Activated naive CD4-positive, alpha-beta T cell treated with anti-CD3 and anti-CD28 coated beads, Interleukin-2, amount 50 U/mL, for 72 hours (primary cell): ENCODE measurements around the gene MTHFSD. TPM values are rescaled to one million over a fixed set of nuclear protein-coding genes. Genes with fewer than 3 reads are reported as not detected.

ENCODE experiments used
- ATAC-seq, 2 donors: fragments of 150-1000 bp; cut with Tn5 transposase; 2 replicates each; pipeline ENCODE4 v1.10.0; 2021; ENCODE audit warnings: mild to moderate bottlenecking in 2 of 2, moderate library complexity in 2 of 2
- DNase-seq, 2 donors: peaks; one replicate each; pipeline ENCODE4 v3.0.0; 2021 to 2022; ENCODE audit warnings: low spot score in 2 of 2
- H3K27ac Mint-ChIP-seq, 2 donors: one replicate each; pipeline ENCODE4 v1.8.0; 2022; ENCODE audit warnings: mild to moderate bottlenecking in 2 of 2, mixed read lengths in 2 of 2
- H3K36me3 Mint-ChIP-seq, 2 donors: one replicate each; pipeline ENCODE4 v1.8.0; 2022; ENCODE audit warnings: mixed read lengths in 2 of 2
- H3K9me3 Mint-ChIP-seq, 2 donors: one replicate each; pipeline ENCODE4 v1.8.0; 2022; ENCODE audit warnings: mixed read lengths in 2 of 2
- total RNA-seq, 2 donors: library from RNA; stranded (reverse); gene quantifications; one replicate each; pipeline ENCODE4 v1.2.3, GENCODE V29; 2022

The MTHFSD gene
- total RNA-seq, 2 donors from 2014 or later, result 20.5 to 21.8 TPM

- no peak for ATAC-seq
- H3K27ac Mint-ChIP-seq, result no peak overlapping the region
- peaks cover 4 to 10% of the 10 kb centered on the region in 2 donors for H3K36me3 Mint-ChIP-seq
- no peak for DNase-seq
- H3K9me3 Mint-ChIP-seq, result no peaks in the 10 kb centered on the region
These were observed 26.7 kb downstream of the MTHFSD start for GRCh38 chr16:86528061-86528929.

GRCh38 chr16:86527366-86527765 lies 27.7 kb downstream of the MTHFSD start:
- ATAC-seq, result no peak
- Mint-ChIP-seq H3K27ac (no peak overlapping the region), H3K36me3 (peaks cover 4 to 10% of the 10 kb centered on the region in 2 donors), H3K9me3 (no peaks in the 10 kb centered on the region)
- DNase-seq, result no peak

GRCh38 chr16:86525696-86526095 lies 29.3 kb downstream of the MTHFSD start:
- Mint-ChIP-seq H3K27ac (no peak overlapping the region), H3K36me3 (peaks cover 4 to 10% of the 10 kb centered on the region in 2 donors), H3K9me3 (no peaks in the 10 kb centered on the region)
- DNase-seq, result no peak
- no peak for ATAC-seq

GRCh38 chr16:86524029-86524428 lies 31.0 kb downstream of the MTHFSD start:
- peaks cover 0 to 6% of the 10 kb centered on the region in 2 donors for H3K36me3 Mint-ChIP-seq
- no peak overlapping the region for H3K27ac Mint-ChIP-seq
- ATAC-seq (no peak), DNase-seq (no peak)
- H3K9me3 Mint-ChIP-seq, result no peaks in the 10 kb centered on the region

- H3K36me3 Mint-ChIP-seq, result peaks cover 0 to 6% of the 10 kb centered on the region in 2 donors
- ATAC-seq (no peak), DNase-seq (no peak)
- H3K9me3 Mint-ChIP-seq, result no peaks in the 10 kb centered on the region
- no peak overlapping the region for H3K27ac Mint-ChIP-seq
These were observed 31.8 kb downstream of the MTHFSD start for GRCh38 chr16:86523166-86523740.

- no peak for ATAC-seq
- peaks cover 0 to 4% of the 10 kb centered on the region in 2 donors for H3K36me3 Mint-ChIP-seq
- no peaks in the 10 kb centered on the region for H3K9me3 Mint-ChIP-seq
These were observed 32.4 kb downstream of the MTHFSD start for GRCh38 chr16:86522634-86523033.

GRCh38 chr16:86521236-86522197 lies 33.5 kb downstream of the MTHFSD start:
- Mint-ChIP-seq H3K27ac (no peak overlapping the region), H3K36me3 (no peaks in the 10 kb centered on the region), H3K9me3 (no peaks in the 10 kb centered on the region)
- no peak for DNase-seq
- no peak for ATAC-seq

More at GRCh38 chr16:86522634-86523033, 32.4 kb downstream of the MTHFSD start:
- no peak overlapping the region for H3K27ac Mint-ChIP-seq
- DNase-seq, result no peak

GRCh38 chr16:86520317-86521210 lies 34.5 kb downstream of the MTHFSD start:
- ATAC-seq (no peak), DNase-seq (no peak)
- Mint-ChIP-seq H3K27ac (no peak overlapping the region), H3K9me3 (no peaks in the 10 kb centered on the region), H3K36me3 (no peaks in the 10 kb centered on the region)

- no peak overlapping the region for H3K27ac Mint-ChIP-seq
- no peaks in the 10 kb centered on the region for H3K9me3 Mint-ChIP-seq
- H3K36me3 Mint-ChIP-seq, result no peaks in the 10 kb centered on the region
- peak; percentile 57 to 58 for ATAC-seq
- peak in 1 of 2 donors; percentile 60 for DNase-seq
These were observed 35.3 kb downstream of the MTHFSD start for GRCh38 chr16:86519649-86520316.

- DNase-seq (no peak), ATAC-seq (no peak)
- no peaks in the 10 kb centered on the region for H3K9me3 Mint-ChIP-seq
- H3K27ac Mint-ChIP-seq, result no peak overlapping the region
- no peaks in the 10 kb centered on the region for H3K36me3 Mint-ChIP-seq
These were observed 35.9 kb downstream of the MTHFSD start for GRCh38 chr16:86519007-86519648.

GRCh38 chr16:86517652-86518258 lies 37.3 kb downstream of the MTHFSD start:
- peaks cover 0 to 4% of the 10 kb centered on the region in 2 donors for H3K36me3 Mint-ChIP-seq
- no peak overlapping the region for H3K27ac Mint-ChIP-seq
- no peaks in the 10 kb centered on the region for H3K9me3 Mint-ChIP-seq
- DNase-seq (peak in 1 of 2 donors; percentile 46), ATAC-seq (peak; percentile 41 to 74)

GRCh38 chr16:86517033-86517432 lies 38.0 kb downstream of the MTHFSD start:
- Mint-ChIP-seq H3K36me3 (peaks cover 0 to 4% of the 10 kb centered on the region in 2 donors), H3K9me3 (no peaks in the 10 kb centered on the region), H3K27ac (peak overlapping the region in 1 of 2 donors; percentile 82)
- DNase-seq, result no peak
- ATAC-seq, result no peak

GRCh38 chr16:86516623-86517003 lies 38.4 kb downstream of the MTHFSD start:
- Mint-ChIP-seq H3K9me3 (no peaks in the 10 kb centered on the region), H3K36me3 (peaks cover 0 to 4% of the 10 kb centered on the region in 2 donors), H3K27ac (peak overlapping the region in 1 of 2 donors; percentile 82)
- no peak for ATAC-seq
- no peak for DNase-seq

- Mint-ChIP-seq H3K9me3 (no peaks in the 10 kb centered on the region), H3K27ac (no peak overlapping the region), H3K36me3 (peaks cover 0 to 4% of the 10 kb centered on the region in 2 donors)
- DNase-seq (no peak), ATAC-seq (no peak)
These were observed 39.0 kb downstream of the MTHFSD start for GRCh38 chr16:86515777-86516622.
